GM20431 (cell line): Measurements from ENCODE around the gene DCTN3.

Source experiments
- in situ Hi-C: fragments of 300-500 bp; cut with MseI, MboI; formaldehyde crosslinking; loops from one replicate; pipeline ENCODE4 v1.15.0; 2020; ENCODE audit warnings: low sequenced_read_pairs; ENCODE audit not compliant: unreplicated experiment

The DCTN3 gene

GRCh38 chr9:34591917-34592866, 28.1 kb downstream of the DCTN3 start:
- in situ Hi-C loops = loop anchor here (10.0 kb wide), 1 partner anchor 57 kb away; no protein-coding TSS in a partner anchor

GRCh38 chr9:34591248-34591916, 28.9 kb downstream of the DCTN3 start:
- in situ Hi-C loops = loop anchor here (10.0 kb wide), 1 partner anchor 57 kb away; no protein-coding TSS in a partner anchor

GRCh38 chr9:34590381-34591247, 29.7 kb downstream of the DCTN3 start:
- in situ Hi-C loops = loop anchor here (10.0 kb wide), 1 partner anchor 56 kb away; no protein-coding TSS in a partner anchor

GRCh38 chr9:34589636-34590380, 30.5 kb downstream of the DCTN3 start, which contains the start of gene CNTFR:
TSS of gene CNTFR (minus strand) at chr9:34589724. CDS start at chr9:34568981, 20,743 bp downstream.
- in situ Hi-C loops = loop anchor here (10.0 kb wide), 1 partner anchor 55 kb away; no protein-coding TSS in a partner anchor

GRCh38 chr9:34588671-34589635, 31.3 kb downstream of the DCTN3 start:
- in situ Hi-C loops = no loop called here

GRCh38 chr9:34587271-34587670, 33.0 kb downstream of the DCTN3 start:
- in situ Hi-C loops = no loop called here

GRCh38 chr9:34585946-34586669, 34.2 kb downstream of the DCTN3 start:
- in situ Hi-C loops = no loop called here

- in situ Hi-C loops = no loop called here
Observed at GRCh38 chr9:34584970-34585369, 35.3 kb downstream of the DCTN3 start.

GRCh38 chr9:34582787-34583186, 37.5 kb downstream of the DCTN3 start:
- in situ Hi-C loops = no loop called here

GRCh38 chr9:34581318-34581717, 39.0 kb downstream of the DCTN3 start:
- in situ Hi-C loops = no loop called here

- in situ Hi-C loops = no loop called here
Observed at GRCh38 chr9:34580358-34580757, 39.9 kb downstream of the DCTN3 start.

- in situ Hi-C loops = no loop called here
Observed at GRCh38 chr9:34579808-34580163, 40.5 kb downstream of the DCTN3 start.

GRCh38 chr9:34579104-34579807, 41.0 kb downstream of the DCTN3 start:
- in situ Hi-C loops = no loop called here

- in situ Hi-C loops = no loop called here
Observed at GRCh38 chr9:34578241-34579103, 41.8 kb downstream of the DCTN3 start.

GRCh38 chr9:34577400-34578240, 42.7 kb downstream of the DCTN3 start:
- in situ Hi-C loops = no loop called here
